ENCODE data around the gene CPNE5. TPM values are rescaled to one million over a fixed set of nuclear protein-coding genes. Genes with fewer than 3 reads are reported as not detected.

The CPNE5 gene
- total RNA-seq, 4 donors from 2014 or later: 0.19 to 1.3 (median 0.59) TPM

DNA sequence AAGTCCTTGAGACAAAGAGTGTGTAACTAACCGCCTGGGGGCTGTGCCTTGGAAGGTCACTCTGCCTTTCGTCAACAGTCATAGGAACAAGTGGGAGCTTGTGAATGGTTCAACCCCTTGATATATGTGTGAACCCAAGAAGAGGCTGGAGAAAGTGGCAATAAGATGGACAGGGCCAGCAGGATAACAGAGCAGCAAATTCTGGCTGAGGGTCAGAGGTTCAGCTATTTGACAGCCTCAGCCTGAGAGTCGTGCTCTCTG is 54.9 kb downstream of the CPNE5 start:
- TF ChIP-seq, protein P1, sequence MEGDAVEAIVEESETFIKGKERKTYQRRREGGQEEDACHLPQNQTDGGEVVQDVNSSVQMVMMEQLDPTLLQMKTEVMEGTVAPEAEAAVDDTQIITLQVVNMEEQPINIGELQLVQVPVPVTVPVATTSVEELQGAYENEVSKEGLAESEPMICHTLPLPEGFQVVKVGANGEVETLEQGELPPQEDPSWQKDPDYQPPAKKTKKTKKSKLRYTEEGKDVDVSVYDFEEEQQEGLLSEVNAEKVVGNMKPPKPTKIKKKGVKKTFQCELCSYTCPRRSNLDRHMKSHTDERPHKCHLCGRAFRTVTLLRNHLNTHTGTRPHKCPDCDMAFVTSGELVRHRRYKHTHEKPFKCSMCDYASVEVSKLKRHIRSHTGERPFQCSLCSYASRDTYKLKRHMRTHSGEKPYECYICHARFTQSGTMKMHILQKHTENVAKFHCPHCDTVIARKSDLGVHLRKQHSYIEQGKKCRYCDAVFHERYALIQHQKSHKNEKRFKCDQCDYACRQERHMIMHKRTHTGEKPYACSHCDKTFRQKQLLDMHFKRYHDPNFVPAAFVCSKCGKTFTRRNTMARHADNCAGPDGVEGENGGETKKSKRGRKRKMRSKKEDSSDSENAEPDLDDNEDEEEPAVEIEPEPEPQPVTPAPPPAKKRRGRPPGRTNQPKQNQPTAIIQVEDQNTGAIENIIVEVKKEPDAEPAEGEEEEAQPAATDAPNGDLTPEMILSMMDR (IDR thresholded peaks at IDR 0.05; ENCODE audit: low read depth): no peak

DNA sequence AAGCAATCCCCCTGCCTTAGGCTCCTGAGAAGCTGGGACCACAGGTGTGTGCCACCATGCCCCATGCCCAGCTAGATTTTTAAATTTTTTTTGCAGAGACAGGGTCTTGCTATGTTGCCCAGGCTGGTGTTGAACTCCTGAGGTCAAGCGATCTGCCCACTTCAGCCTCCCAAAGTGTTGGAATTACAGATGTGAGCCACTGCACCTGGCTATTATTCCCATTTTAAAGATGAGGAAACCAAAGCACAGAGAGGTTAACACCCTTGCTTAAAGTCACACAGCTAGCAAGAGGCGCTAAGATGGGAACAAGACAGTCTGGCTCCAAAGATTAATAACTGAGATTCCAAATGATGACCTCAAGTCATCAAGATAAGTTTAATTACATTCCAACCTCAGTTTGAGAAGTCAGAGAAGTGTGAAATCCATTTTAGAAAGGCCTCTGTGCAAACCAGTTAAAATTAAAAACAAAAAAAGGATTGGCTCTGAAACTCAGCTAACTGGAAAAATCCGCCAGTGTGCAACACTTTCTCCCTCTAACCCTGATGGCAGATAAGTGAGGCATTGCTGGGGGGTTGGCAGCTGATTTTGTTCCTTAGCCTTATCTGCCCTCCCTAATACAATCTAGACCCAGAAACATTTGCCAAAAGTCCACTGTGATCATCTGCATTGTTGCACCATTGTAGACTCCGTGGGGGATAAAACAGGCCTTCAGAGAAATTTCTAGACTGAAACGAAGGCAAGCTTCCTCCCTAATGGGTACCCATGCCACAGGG is 55.5 kb downstream of the CPNE5 start:
- TF ChIP-seq, protein P1 (IDR thresholded peaks at IDR 0.05; ENCODE audit: low read depth): no peak

DNA sequence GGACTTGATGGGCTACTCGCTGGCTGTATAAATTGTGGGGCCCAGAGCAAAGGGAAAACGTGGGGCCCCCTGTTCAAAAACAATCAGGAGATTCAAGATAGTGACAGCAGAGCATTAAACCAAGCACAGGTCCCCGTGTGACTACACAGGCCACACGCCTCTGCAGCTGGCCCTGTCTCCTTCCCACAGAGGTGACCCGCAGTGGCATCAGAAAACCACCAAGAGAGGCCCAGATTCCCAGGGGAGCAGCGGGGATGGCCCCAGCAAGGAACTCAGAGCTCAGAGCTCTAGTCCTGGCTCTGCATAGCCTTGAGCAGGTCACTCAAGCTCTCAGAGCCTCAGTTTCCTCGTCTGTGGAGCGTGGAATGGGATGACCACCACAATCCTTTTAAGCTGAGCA is 57.6 kb downstream of the CPNE5 start:
- TF ChIP-seq, protein P1 (IDR thresholded peaks at IDR 0.05; ENCODE audit: low read depth): no peak

DNA sequence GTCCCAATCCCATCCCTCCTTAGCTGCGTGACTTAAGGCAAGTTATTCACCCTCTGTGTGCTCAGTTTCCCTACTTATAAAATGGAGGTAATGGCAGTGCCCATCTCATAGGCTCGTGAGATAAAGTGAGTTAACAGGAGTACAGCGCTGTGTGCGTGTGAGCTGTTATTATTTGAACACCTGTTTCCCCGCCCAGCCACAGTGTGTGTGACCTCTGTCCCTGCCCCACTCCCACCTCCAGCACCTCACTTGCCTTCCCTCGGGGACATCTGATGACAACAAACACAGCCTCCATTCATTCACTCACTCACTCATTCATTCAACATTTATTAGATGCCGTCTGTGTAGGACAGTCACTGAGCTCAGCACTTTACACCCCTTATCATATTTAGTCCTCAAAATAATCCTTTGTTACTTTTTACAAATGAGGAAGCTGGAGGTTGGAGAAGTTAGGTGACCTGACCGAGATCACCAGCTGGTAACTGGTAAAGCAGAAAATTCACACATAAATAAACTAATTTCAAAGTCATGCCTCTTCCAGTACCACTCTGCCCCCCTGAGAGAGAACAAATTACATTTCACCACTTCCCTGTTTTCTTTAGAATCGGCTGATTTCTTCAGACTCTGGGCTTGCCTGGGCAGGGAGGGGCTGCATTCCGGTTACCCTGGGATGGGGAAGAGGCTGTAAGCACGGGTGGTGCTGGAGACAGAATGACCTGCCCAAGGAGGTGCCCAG is 58.6 kb downstream of the CPNE5 start:
- TF ChIP-seq, protein P1 (IDR thresholded peaks at IDR 0.05; ENCODE audit: low read depth): no peak

DNA sequence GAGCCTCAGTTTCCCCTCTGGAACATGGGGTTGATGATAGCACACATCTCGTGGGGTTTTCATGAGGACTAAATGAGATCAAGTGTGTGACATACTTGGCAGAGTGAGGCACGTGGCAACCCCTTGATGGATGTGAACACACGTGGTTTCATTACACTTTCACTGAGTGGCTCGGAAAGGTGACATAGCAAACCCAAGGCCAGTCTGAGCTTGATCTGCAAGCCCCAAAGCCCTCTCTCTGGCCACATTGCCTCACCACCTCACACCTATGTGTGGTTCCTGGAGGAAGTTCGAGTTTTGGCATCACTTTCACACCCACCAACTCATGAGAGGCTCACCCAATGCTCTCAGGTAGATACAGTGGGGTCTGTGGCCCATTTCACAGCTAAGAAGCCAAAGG is 60.0 kb downstream of the CPNE5 start:
- TF ChIP-seq, protein P1 (IDR thresholded peaks at IDR 0.05; ENCODE audit: low read depth): no peak

DNA sequence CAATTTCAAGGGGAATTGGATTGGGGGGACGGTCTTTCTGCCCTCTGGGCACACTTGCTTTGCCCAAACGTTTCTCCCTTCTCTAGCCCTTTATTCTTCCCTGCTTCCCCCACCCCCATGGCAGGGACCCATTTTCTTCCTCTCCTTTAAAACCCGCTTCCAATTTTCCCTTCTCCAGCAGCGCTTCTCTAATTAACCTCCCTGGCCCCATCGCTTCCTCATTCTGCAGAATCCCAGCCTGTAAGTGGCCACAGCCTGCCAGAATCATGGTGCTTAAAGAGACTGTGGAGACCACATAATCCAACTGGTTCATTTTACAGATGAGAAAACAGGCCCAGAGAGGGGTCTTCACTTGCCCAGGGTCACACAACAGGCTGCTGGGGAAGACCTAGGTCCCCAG is 61.4 kb downstream of the CPNE5 start:
- TF ChIP-seq, protein P1 (IDR thresholded peaks at IDR 0.05; ENCODE audit: low read depth): no peak

DNA sequence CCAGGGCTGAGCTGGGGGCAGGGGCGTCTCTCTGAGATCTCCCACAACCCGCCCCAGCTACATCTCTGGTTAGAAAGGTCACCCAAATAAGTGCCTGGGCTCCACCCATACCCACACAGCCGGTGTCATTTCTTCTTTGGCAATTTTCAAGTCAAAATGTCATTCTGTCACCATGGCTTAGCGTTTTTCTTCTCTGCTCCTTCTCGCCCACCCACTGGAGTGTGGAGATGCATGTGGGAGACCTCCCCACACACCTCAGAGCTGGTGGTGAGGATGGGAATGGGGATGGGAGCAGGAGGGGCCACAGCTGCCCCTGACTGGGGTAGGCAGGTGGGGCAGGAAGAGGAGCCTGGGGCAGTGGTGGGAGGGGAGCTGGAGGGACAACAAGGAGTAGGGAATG is 63.1 kb downstream of the CPNE5 start:
- TF ChIP-seq, protein P1 (IDR thresholded peaks at IDR 0.05; ENCODE audit: low read depth): no peak

Measured in subcutaneous adipose tissue (tissue), 4 donors.